HG02759 (cell line): Measurements from ENCODE around the gene SSB.
"Not testable (repeated sequence)": the region's sequence is repeated elsewhere in the genome, so short reads cannot be mapped to it uniquely, and the experiment has no call there.

ENCODE experiments used
- ATAC-seq: cut with Tn5 transposase; IDR thresholded peaks from one replicate; pipeline ENCODE4 v1.9.1; 2021; ENCODE audit warnings: mild to moderate bottlenecking, moderate library complexity; ENCODE audit not compliant: unreplicated experiment

SSB gene

DNA sequence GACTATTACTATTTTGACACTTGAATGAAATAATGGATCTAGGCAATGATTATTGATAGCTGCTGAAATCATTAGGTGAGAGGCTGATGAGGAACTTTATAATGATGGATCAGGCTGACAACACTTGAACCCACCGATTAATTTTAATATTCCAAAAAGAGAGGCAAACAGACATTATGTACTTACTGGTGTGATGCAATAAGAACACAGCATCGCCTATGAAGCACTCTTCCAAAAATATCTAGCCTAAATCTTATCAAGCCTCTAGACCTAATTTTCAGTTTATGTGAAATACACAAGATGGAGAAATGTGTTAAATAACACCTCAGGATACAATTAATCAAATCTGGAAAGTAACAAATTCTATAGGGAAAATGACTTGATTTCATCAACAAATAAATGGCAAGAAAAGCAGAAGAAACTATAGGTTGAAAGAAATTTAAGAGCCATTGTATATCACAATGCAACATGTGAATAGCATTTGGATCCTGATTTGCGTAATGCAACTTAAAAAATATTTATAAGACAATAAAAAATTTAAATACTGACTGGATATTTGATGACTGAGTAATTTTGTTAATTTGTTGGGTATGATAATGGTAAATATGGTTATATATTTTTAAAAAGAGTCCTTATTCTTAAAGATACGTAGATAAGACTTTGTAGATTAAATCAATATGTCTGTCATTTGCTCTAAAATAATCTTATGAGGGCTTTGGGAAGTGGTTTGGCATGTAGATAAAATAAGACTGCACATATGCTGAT is 17.2 kb upstream of the SSB start:
- ATAC-seq = no peak

- ATAC-seq = no peak
These were observed 16.2 kb upstream of the SSB start for GRCh38 chr2:169782513-169782912.

DNA sequence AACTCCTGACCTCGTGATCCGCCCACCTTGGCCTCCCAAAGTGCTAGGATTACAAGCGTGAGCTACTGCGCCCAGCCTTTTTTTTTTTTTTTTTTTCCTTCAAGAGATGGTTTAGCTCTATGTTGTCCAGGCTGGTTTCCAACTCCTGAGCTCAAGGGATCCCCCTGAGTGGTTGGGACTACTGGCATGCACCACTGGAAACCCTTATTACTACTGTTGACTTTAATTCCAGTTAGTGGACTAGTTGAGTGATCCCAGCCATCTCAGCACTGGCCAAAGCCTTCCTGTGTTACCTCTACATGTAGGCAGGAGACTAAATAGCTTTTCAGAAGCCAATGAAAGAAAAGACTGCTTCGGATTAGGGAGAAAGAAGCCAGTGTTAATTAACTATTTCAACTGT is 8.1 kb upstream of the SSB start:
- no peak for ATAC-seq

GRCh38 chr2:169795181-169795580 is 3.5 kb upstream of the SSB start:
- ATAC-seq = no peak

DNA sequence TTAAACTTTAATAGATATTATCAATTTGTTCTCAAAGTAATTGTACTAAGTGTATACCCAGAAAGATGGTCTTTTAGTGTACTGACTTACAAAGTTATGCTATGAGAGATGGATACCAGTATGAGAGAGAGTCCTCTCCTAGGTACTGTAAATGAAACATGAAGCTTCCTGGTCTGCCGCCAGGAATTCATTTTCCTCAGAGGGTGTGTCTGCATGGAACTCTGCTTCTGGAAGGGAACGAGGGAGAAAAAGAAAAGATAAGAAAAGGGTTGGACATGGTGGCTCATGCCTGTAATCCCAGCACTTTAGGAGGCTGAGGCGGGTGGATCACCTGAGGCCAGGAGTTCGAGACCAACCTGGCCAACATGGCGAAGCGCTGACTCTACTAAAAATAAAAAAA is 2.2 kb upstream of the SSB start:
- ATAC-seq = no peak

- ATAC-seq = no peak
These were observed 1.1 kb upstream of the SSB start for GRCh38 chr2:169797601-169798000.

GRCh38 chr2:169798397-169798717 is 314 bp upstream of the SSB start:
- peak; percentile 1 for ATAC-seq

- no peak for ATAC-seq
These were observed 4.8 kb downstream of the SSB start for GRCh38 chr2:169803480-169803879.

- ATAC-seq = no peak
These were observed 7.9 kb downstream of the SSB start for GRCh38 chr2:169806586-169806985.

DNA sequence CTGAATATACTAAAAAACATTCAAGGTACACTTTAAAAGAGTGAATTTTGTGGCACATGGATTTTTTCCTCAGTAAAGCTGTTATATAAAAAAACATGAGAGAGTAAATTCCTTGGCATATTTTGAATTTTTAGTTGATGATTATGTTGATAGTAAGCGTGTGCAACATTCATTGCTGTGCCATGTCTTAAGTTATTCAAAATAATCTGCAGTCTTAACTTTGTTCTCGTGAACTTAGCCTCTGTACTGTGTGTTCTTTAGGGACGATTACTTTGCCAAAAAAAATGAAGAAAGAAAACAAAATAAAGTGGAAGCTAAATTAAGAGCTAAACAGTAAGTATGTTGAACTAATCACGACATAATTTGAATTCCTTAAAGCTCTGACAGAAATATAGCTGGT is 9.6 kb downstream of the SSB start:
- no peak for ATAC-seq

DNA sequence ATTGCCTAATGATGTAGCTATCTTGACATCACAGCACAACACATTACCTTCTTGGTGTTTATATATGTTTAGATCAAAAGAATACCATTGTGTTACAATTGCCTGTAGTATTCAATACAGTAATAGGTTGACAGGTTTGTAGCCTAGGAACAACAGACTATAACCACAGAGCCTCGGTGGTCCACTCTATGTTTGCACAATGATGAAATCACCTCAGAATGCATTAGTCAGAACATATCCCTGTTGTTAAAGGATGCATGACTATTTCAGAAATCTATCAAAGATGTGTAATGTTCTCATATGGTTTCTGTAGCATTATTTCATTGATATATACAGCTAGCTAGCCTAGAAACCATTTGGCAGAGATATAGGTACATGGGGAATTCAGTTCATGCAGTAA is 17.2 kb downstream of the SSB start:
- no peak for ATAC-seq

DNA sequence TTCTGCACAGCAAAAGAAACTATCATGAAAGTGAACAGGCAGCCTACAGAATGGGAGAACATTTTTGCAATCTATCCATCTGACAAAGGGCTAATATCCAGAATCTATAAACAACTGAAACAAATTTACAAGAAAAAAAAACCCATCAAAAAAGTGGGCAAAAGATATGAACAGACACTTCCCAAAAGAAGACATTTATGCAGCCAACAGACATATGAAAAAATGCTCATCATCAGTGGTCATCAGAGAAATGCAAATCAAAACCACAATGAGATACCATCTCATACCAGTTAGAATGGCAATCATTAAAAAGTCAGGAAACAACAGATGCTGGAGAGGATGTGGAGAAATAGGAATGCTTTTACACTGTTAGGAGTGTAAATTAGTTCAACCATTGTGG is 18.3 kb downstream of the SSB start:
- ATAC-seq = not testable (repeated sequence)

DNA sequence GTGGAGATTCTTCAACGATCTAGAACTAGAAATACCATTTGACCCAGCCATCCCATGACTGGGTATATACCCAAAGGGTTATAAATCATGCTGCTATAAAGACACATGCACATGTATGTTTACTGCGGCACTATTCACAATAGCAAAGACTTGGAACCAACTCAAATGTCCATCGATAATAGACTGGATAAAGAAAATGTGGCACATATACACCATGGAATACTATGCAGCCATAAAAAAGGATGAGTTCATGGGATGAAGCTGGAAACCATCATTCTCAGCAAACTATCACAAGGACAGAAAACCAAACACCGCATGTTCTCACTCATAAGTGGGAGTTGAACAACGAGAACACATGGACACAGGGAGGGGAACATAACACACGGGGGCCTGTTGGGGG is 18.7 kb downstream of the SSB start:
- ATAC-seq = not testable (repeated sequence)

DNA sequence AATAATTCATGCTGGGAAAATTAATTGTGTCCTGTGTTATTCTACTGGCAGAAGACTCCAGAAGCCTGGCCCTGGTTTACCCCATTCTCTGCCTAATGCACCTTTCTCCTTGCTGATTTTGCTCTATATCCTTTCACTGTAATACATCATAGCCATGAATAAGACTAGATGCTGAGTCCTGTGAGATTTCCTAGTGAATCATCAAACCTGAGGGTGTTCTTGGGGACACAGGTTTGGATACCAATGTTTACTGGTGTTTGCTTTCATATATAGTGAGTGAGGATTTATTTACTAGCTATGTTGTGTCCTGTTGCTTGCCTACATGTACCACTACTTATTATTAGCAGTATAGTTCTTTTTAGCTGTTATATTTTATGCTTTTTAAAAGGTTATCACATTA is 19.6 kb downstream of the SSB start:
- ATAC-seq = no peak

DNA sequence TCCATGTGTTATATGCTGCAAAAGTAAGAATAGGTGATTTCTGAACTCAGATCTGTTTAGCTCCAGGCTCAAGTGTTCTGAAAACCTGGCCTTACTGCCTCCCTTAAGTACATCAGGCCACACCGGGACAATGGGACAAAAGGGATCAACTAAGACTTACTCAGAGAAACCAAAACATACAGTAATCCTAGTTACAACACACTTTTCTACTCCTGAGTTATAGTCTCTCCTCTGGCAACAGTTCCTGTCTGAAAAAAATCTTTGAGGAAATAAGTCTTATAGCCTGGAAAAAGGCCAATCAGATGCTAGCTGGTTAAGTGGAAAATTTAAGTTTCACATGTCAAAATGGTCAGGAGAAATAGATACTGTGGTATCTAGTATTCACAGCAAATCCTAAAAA is 20.4 kb downstream of the SSB start:
- no peak for ATAC-seq

- not testable (repeated sequence) for ATAC-seq
These were observed 21.4 kb downstream of the SSB start for GRCh38 chr2:169820101-169820500.

DNA sequence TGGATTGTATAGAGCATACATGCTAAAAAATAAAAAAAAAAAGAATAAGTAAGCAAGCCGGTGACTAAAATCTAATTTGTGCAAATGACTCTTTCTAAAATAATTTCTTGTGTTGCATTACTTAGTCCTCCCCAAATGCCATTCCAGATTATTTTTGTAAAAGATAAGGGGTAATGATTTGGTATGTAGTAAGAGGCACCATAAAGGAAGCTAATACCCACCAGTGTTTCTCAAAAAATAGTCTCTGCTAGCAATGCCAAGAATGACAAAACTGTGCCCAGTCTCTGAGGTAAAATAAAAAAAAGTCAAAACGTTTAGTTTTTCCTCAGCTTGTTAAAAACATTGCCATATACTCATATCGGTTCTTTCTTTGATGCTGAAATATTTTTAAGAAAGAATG is 23.4 kb downstream of the SSB start:
- ATAC-seq = no peak

DNA sequence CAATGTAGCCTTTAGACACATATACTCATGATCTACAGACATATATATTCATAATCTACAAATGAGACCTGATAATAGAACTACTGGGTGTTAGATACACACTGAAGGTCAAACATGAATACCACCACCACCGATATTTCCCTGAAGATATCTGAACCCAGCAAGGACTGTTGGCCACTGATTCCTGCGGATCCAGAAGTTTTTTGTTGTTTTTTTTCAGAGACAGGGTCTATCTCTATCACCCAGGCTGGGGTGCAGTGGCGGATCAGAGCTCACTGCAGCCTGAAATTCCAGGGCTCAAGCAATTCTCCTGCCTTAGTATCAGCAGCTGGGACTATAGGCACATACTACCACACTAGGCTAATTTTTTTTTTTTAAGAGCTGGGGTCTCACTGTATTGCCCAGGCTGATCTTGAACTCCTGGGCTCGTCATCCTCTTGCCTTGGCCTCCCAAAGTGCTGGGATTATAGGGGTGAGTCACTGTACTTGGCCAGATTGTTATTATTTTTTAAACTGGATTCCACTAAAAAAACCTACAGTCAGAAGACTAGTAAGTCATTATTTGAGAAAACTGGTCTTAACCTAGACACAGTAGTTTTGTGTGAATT is 24.2 kb downstream of the SSB start:
- no peak for ATAC-seq

- no peak for ATAC-seq
These were observed 25.3 kb downstream of the SSB start for GRCh38 chr2:169823996-169824372.

GRCh38 chr2:169824373-169825333 is 26.0 kb downstream of the SSB start, which contains the start of gene METTL5:
Gene METTL5 (minus strand): TSS chr2:169824905. CDS start chr2:169824597, 308 bp downstream.
- peak; percentile 70 for ATAC-seq

DNA sequence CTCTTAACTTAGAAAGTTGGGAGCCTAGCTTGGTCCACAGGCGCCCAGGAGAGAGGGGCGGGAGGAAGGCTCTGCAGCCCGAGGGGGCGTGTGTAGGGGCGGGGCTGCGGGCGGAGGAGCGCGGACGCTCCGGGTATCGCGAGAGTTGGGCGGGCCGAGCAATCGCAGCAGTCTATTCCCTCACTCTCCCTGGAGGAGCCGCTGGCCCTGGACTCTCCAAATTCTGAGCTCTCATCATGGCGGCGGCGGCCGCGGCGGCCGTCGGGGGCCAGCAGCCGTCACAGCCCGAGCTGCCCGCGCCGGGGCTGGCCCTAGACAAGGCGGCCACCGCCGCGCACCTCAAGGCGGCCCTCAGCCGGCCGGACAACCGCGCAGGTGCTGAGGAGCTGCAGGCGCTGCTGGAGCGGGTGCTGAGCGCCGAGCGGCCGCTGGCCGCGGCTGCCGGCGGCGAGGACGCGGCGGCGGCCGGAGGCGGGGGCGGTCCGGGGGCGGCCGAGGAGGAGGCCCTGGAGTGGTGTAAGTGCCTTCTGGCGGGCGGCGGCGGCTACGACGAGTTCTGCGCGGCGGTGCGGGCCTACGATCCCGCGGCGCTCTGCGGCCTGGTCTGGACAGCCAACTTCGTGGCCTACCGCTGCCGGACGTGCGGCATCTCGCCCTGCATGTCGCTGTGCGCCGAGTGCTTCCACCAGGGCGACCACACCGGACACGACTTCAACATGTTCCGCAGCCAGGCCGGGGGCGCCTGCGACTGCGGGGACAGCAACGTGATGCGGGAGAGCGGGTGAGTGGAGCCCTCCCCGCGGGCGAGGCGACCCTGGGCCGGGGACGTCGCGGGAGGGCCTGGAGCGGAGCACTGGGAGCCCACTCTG is 28.8 kb downstream of the SSB start, which contains the start of gene UBR3:
Gene UBR3, plus strand, starts transcription at position 183 of the 869 bp plus-strand sequence. Its CDS starts 54 bp downstream, at position 237.
- peak; percentile 81 for ATAC-seq
